HG03025 (cell line): Measurements from ENCODE around the gene CACNG6.
"Not testable (repeated sequence)": the region's sequence is repeated elsewhere in the genome, so short reads cannot be mapped to it uniquely, and the experiment has no call there.

ENCODE experiments used
- ATAC-seq: cut with Tn5 transposase; IDR thresholded peaks from one replicate; pipeline ENCODE4 v1.9.1; 2021; ENCODE audit warnings: mild to moderate bottlenecking, moderate library complexity; ENCODE audit not compliant: unreplicated experiment, low FRiP score

Gene CACNG6

GRCh38 chr19:53991224-53992113 is at the start of gene CACNG6:
TSS of gene CACNG6 (plus strand) at chr19:53991637. CDS start at chr19:53992878, 1,241 bp downstream.
- ATAC-seq: no peak

- no peak for ATAC-seq
Observed at GRCh38 chr19:53942001-53942786, 49.2 kb upstream of the CACNG6 start.

- ATAC-seq: no peak
Observed at GRCh38 chr19:53944416-53944815, 47.0 kb upstream of the CACNG6 start.

GRCh38 chr19:53944933-53945332 is 46.5 kb upstream of the CACNG6 start:
- ATAC-seq: no peak

GRCh38 chr19:53945441-53945840 is 46.0 kb upstream of the CACNG6 start:
- no peak for ATAC-seq

- no peak for ATAC-seq
Observed at GRCh38 chr19:53945998-53946397, 45.4 kb upstream of the CACNG6 start.

GRCh38 chr19:53947624-53948023 is 43.8 kb upstream of the CACNG6 start:
- no peak for ATAC-seq

GRCh38 chr19:53948611-53949010 is 42.8 kb upstream of the CACNG6 start:
- not testable (repeated sequence) for ATAC-seq

- no peak for ATAC-seq
Observed at GRCh38 chr19:53951436-53951835, 40.0 kb upstream of the CACNG6 start.

GRCh38 chr19:53951947-53952346 is 39.5 kb upstream of the CACNG6 start:
- ATAC-seq: no peak

- no peak for ATAC-seq
Observed at GRCh38 chr19:53953383-53953782, 38.1 kb upstream of the CACNG6 start.

GRCh38 chr19:53957448-53958167 is 33.8 kb upstream of the CACNG6 start:
- no peak for ATAC-seq

GRCh38 chr19:53958168-53958571 is 33.3 kb upstream of the CACNG6 start:
- ATAC-seq: no peak

- ATAC-seq: no peak
Observed at GRCh38 chr19:53958823-53959757, 32.3 kb upstream of the CACNG6 start.

- no peak for ATAC-seq
Observed at GRCh38 chr19:53960187-53960586, 31.2 kb upstream of the CACNG6 start.

GRCh38 chr19:53960886-53961285 is 30.6 kb upstream of the CACNG6 start:
- ATAC-seq: no peak

- no peak for ATAC-seq
Observed at GRCh38 chr19:53961523-53962356, 29.7 kb upstream of the CACNG6 start.

- ATAC-seq: no peak
Observed at GRCh38 chr19:53962887-53963431, 28.5 kb upstream of the CACNG6 start, which contains the start of gene CACNG8. TSS of gene CACNG8 (plus strand) at chr19:53962937.

- no peak for ATAC-seq
Observed at GRCh38 chr19:53965091-53965490, 26.3 kb upstream of the CACNG6 start.
